HepG2 (cell line): Measurements from ENCODE around the gene PHLDB1. TPM values are rescaled to one million over a fixed set of nuclear protein-coding genes. Genes with fewer than 3 reads are reported as not detected.
A peak's percentile ranks its signal among the peaks of the same experiment; 100 is the strongest.

ENCODE experiments used
- FOSL2 ChIP-seq: sonication (generic); formaldehyde crosslinking; IDR thresholded peaks from 2 replicates; pipeline ENCODE4 v1.4.0; 2020; ENCODE audit warnings: missing genetic modification reagents
- GABPB1 ChIP-seq: IDR thresholded peaks from 2 replicates; pipeline ENCODE4 v1.6.1; 2016; ENCODE audit warnings: mild to moderate bottlenecking, missing genetic modification reagents, moderate library complexity, missing compliant biosample characterization
- HOXA7 ChIP-seq: sonication (generic); formaldehyde crosslinking; IDR thresholded peaks from 2 replicates; pipeline ENCODE4 v1.8.1; 2022; ENCODE audit warnings: mild to moderate bottlenecking, missing genetic modification reagents, moderate library complexity
- RORA ChIP-seq: sonication (generic); formaldehyde crosslinking; IDR thresholded peaks from 2 replicates; pipeline ENCODE4 v1.5.0; 2020; ENCODE audit warnings: mild to moderate bottlenecking, missing genetic modification reagents, moderate library complexity
- ZBTB38 ChIP-seq: sonication (generic); formaldehyde crosslinking; IDR thresholded peaks from 2 replicates; pipeline ENCODE4 v1.5.1; 2020; ENCODE audit warnings: mild to moderate bottlenecking, missing genetic modification reagents
- ZIK1 ChIP-seq: sonication (generic); formaldehyde crosslinking; IDR thresholded peaks from 2 replicates; pipeline ENCODE4 v1.5.0; 2020; ENCODE audit warnings: mild to moderate bottlenecking, low read depth, missing genetic modification reagents, borderline replicate concordance
- ZNF235 ChIP-seq: sonication (generic); formaldehyde crosslinking; IDR thresholded peaks from 2 replicates; pipeline ENCODE4 v1.8.1; 2023; ENCODE audit warnings: mild to moderate bottlenecking, missing genetic modification reagents, borderline replicate concordance
- ZNF317 ChIP-seq: sonication (generic); formaldehyde crosslinking; IDR thresholded peaks from 2 replicates; pipeline ENCODE4 v1.5.0; 2020; ENCODE audit warnings: mild to moderate bottlenecking, missing genetic modification reagents
- polyA plus RNA-seq, 8 experiments: library from polyadenylated mRNA; depleted of rRNA in 3 of 8; stranded (reverse) in 7 of 8; unstranded in 1 of 8; fragments of >200 nt; fragmentation: Illumina TruSeq in 4 of 8; extraction: Trizol in 4 of 8; gene quantifications; 2 replicates each; pipeline versions ENCODE4 v1.2.1 to v1.2.3, GENCODE V29; 2011 to 2016; ENCODE audit warnings: low read depth in 4 of 8, missing spikeins in 1 of 8, mixed read lengths in 1 of 8; ENCODE audit not compliant: insufficient read depth in 1 of 8
- total RNA-seq, 5 experiments: library from RNA; depleted of rRNA; stranded (reverse); fragments of >200 nt; fragmentation: Illumina TruSeq; extraction: Trizol; gene quantifications; 2 replicates each; pipeline ENCODE4 v1.2.3, GENCODE V29; 2016; ENCODE audit warnings: low read depth in 1 of 5
- TF ChIP-seq, protein P1 (sequence below): sonication (generic); formaldehyde crosslinking; IDR thresholded peaks from 2 replicates; pipeline ENCODE4 v1.5.0; 2020; ENCODE audit warnings: mild to moderate bottlenecking, missing genetic modification reagents, borderline replicate concordance
- TF ChIP-seq, protein P2 (sequence below), 2 experiments: fragments of 450-650 bp in 1 of 2; sonication (generic) in 1 of 2; formaldehyde crosslinking in 1 of 2; IDR thresholded peaks; 2 replicates each; pipeline versions ENCODE4 v1.6.1 to v1.8.0; 2016 to 2022; ENCODE audit warnings: antibody characterized with exemption in 1 of 2, mild to moderate bottlenecking in 1 of 2, missing genetic modification reagents in 1 of 2

The PHLDB1 gene
- total and polyA plus RNA-seq, 2 of the 13 experiments (the other 11 are each of a cell fraction or from before 2014, with no cell fraction given) = 13.8 to 14.2 TPM

DNA sequence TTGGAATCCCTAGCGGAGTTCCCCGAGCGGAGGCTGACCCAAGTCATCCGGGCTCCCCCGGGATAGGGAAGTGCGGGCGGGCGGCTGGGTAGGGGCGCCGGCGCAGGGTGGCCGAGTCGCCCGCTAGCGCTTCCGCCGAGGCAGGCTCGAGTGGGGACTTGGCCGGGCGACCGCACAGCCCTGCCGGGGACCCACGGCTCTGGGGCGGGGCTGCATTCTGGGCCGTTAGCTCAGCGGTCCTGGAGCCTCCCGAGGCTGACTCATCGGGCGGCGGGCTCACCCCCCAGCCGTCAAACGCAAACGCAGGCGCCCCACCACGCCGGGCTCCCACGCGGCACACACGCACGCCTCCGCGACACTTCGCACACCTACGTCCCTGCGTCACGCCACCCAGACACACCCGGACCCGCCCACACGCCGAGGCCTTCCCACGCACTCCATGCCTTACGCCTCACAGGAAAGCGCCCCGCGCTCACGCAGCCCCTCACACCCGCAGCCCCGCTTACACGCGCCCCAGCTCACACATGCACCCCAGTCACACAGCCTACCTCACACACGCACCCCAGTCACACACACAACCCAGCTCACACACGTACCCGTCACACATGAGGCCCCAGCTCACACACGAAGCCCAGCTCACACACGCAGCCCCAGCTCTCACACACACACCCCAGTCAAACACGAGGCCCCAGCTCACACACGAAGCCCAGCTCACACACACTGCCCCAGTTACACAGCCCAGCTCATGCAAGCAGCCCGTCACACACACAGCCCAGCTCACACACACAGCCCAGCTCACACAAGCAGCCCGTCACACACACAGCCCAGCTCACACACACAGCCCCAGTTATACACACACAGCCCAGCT, 1.2 kb downstream of the PHLDB1 start (continued):
- TF ChIP-seq ZNF235 (CRISPR knock-in tag) (0 out of 2 replicates have a peak, but pooled peaks have one; percentile 35), HOXA7 (no peak), RORA (CRISPR knock-in tag) (no peak), FOSL2 (CRISPR knock-in tag) (peak; percentile 79), ZIK1 (no peak), ZNF317 (CRISPR knock-in tag) (no peak), ZBTB38 (CRISPR knock-in tag) (peak; percentile 89), GABPB1 (CRISPR knock-in tag) (0 out of 2 replicates have a peak, but pooled peaks have one; percentile 30)
- TF ChIP-seq, protein P1, sequence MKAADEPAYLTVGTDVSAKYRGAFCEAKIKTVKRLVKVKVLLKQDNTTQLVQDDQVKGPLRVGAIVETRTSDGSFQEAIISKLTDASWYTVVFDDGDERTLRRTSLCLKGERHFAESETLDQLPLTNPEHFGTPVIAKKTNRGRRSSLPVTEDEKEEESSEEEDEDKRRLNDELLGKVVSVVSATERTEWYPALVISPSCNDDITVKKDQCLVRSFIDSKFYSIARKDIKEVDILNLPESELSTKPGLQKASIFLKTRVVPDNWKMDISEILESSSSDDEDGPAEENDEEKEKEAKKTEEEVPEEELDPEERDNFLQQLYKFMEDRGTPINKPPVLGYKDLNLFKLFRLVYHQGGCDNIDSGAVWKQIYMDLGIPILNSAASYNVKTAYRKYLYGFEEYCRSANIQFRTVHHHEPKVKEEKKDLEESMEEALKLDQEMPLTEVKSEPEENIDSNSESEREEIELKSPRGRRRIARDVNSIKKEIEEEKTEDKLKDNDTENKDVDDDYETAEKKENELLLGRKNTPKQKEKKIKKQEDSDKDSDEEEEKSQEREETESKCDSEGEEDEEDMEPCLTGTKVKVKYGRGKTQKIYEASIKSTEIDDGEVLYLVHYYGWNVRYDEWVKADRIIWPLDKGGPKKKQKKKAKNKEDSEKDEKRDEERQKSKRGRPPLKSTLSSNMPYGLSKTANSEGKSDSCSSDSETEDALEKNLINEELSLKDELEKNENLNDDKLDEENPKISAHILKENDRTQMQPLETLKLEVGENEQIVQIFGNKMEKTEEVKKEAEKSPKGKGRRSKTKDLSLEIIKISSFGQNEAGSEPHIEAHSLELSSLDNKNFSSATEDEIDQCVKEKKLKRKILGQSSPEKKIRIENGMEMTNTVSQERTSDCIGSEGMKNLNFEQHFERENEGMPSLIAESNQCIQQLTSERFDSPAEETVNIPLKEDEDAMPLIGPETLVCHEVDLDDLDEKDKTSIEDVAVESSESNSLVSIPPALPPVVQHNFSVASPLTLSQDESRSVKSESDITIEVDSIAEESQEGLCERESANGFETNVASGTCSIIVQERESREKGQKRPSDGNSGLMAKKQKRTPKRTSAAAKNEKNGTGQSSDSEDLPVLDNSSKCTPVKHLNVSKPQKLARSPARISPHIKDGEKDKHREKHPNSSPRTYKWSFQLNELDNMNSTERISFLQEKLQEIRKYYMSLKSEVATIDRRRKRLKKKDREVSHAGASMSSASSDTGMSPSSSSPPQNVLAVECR (CRISPR knock-in tag) = 0 out of 2 replicates have a peak, but pooled peaks have one; percentile 46
- TF ChIP-seq, protein P2, sequence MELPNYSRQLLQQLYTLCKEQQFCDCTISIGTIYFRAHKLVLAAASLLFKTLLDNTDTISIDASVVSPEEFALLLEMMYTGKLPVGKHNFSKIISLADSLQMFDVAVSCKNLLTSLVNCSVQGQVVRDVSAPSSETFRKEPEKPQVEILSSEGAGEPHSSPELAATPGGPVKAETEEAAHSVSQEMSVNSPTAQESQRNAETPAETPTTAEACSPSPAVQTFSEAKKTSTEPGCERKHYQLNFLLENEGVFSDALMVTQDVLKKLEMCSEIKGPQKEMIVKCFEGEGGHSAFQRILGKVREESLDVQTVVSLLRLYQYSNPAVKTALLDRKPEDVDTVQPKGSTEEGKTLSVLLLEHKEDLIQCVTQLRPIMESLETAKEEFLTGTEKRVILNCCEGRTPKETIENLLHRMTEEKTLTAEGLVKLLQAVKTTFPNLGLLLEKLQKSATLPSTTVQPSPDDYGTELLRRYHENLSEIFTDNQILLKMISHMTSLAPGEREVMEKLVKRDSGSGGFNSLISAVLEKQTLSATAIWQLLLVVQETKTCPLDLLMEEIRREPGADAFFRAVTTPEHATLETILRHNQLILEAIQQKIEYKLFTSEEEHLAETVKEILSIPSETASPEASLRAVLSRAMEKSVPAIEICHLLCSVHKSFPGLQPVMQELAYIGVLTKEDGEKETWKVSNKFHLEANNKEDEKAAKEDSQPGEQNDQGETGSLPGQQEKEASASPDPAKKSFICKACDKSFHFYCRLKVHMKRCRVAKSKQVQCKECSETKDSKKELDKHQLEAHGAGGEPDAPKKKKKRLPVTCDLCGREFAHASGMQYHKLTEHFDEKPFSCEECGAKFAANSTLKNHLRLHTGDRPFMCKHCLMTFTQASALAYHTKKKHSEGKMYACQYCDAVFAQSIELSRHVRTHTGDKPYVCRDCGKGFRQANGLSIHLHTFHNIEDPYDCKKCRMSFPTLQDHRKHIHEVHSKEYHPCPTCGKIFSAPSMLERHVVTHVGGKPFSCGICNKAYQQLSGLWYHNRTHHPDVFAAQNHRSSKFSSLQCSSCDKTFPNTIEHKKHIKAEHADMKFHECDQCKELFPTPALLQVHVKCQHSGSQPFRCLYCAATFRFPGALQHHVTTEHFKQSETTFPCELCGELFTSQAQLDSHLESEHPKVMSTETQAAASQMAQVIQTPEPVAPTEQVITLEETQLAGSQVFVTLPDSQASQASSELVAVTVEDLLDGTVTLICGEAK (IDR thresholded peaks at IDR 0.05) = 0 out of 2 replicates have a peak, but pooled peaks have one; percentile 7
- TF ChIP-seq, protein P2 (CRISPR knock-in tag; IDR thresholded peaks at IDR 0.05) = no peak
